Uterus (tissue), 4 donors: ENCODE data around the gene TRMT2B. TPM values are rescaled to one million over a fixed set of nuclear protein-coding genes. Genes with fewer than 3 reads are reported as not detected.

Experiments
- DNase-seq, 2 donors: peaks; one replicate each; pipeline ENCODE4 v3.0.0-alpha.2; 2019 to 2020
- H3K27ac ChIP-seq, 2 donors: fragments of 200-600 bp; sonication (generic); 1 replicate in 1 of 2; 2 replicates in 1 of 2; pipeline ENCODE4 v1.5.1; 2016 to 2018
- H3K27me3 ChIP-seq, 2 donors: fragments of 200-600 bp; sonication (generic); one replicate each; pipeline ENCODE4 v1.5.1; 2018 to 2019; ENCODE audit warnings: control low read depth in 1 of 2
- H3K36me3 ChIP-seq, 2 donors: fragments of 200-600 bp; sonication (generic); one replicate each; pipeline ENCODE4 v1.5.1; 2019; ENCODE audit warnings: control low read depth in 1 of 2
- H3K4me1 ChIP-seq, 2 donors: fragments of 200-600 bp; sonication (generic); one replicate each; pipeline ENCODE4 v1.5.1; 2018 to 2019; ENCODE audit warnings: control low read depth in 1 of 2
- H3K4me3 ChIP-seq, 2 donors: fragments of 200-600 bp; sonication (generic); 1 replicate in 1 of 2; 2 replicates in 1 of 2; pipeline ENCODE4 v1.5.1; 2018 to 2019; ENCODE audit warnings: mild to moderate bottlenecking in 1 of 2
- H3K9me3 ChIP-seq, 2 donors: fragments of 200-600 bp; sonication (generic); one replicate each; pipeline ENCODE4 v1.5.1; 2019; ENCODE audit warnings: control low read depth in 1 of 2
- CTCF ChIP-seq, 4 experiments: fragments of 200-600 bp in 2 of 4; fragments of 450-650 bp in 2 of 4; sonication (generic) in 2 of 4; IDR thresholded peaks; one replicate each; pipeline ENCODE4 v1.5.1; 2016 to 2019; ENCODE audit warnings: antibody characterized with exemption in 4 of 4, mild to moderate bottlenecking in 2 of 4, moderate library complexity in 1 of 4
- POLR2A ChIP-seq, 2 donors: fragments of 450-650 bp; IDR thresholded peaks; one replicate each; pipeline ENCODE4 v1.6.1; 2016; ENCODE audit warnings: antibody characterized with exemption in 2 of 2, mild to moderate bottlenecking in 1 of 2, moderate library complexity in 1 of 2
- intact Hi-C: fragments of 100-400 bp; cut with DNase I; formaldehyde crosslinking; loops from one replicate; pipeline ENCODE4 v1.15.1; 2023; ENCODE audit warnings: low total_unique reads
- total RNA-seq, 4 donors: library from RNA; depleted of rRNA in 3 of 4; stranded (reverse); fragments of >200 nt in 3 of 4; gene quantifications; one replicate each; pipeline versions ENCODE4 v1.1.0 to v1.2.4, GENCODE V29; 2014 to 2023
- donor health status: DM: yes; HTN: yes; CAD: no.

The TRMT2B gene
- total RNA-seq, 4 donors from 2014 or later = 13.1 to 19.1 (median 16.1) TPM

GRCh38 chrX:101080326-101081124, 28.6 kb upstream of the TRMT2B start:
- no peaks in the 10 kb centered on the region for H3K27me3 ChIP-seq
- no peaks in the 10 kb centered on the region for H3K9me3 ChIP-seq

DNA sequence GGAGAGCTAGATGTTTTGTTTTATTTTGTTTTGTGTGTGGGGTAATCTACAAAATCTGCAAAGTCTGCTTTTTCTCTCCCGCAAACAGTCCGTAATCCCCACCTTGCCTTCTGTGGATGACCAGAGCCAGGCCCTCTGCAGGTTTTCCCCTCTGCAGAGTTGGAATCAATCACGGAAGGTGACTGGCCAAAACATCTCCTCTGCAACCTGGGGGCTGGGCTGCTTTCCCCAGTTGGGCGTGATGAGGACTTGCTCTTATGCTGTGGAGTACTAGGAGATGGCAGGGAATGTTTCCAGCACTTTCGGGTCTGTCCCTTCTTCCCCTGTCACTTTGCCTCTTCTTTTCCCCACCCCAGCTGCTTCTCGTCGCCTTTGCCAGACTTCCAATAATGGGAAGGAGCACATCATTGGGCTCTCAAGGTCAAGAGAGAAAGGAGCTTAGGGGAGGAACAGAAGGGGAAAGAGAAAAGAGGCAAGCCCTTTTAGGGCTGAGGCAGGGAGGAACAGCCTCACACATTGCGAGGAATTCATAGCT, 27.9 kb upstream of the TRMT2B start:
- no peak overlapping the region for H3K27ac ChIP-seq
- no peaks in the 10 kb centered on the region for H3K9me3 ChIP-seq
- H3K4me1 ChIP-seq = no peaks in the 10 kb centered on the region
- no peaks in the 10 kb centered on the region for H3K27me3 ChIP-seq
- intact Hi-C loops = no loop called here
- no peaks in the 10 kb centered on the region for H3K36me3 ChIP-seq
- H3K4me3 ChIP-seq = peak overlapping the region in 1 of 2 donors; percentile 35
- DNase-seq = no peak
- TF ChIP-seq CTCF (IDR thresholded peaks at IDR 0.05) (no peak), POLR2A (IDR thresholded peaks at IDR 0.05) (no peak)

More at GRCh38 chrX:101080326-101081124, 28.6 kb upstream of the TRMT2B start:
- TF ChIP-seq POLR2A (IDR thresholded peaks at IDR 0.05) = no peak
- TF ChIP-seq CTCF (IDR thresholded peaks at IDR 0.05) = no peak
- Histone ChIP-seq H3K4me1 (no peaks in the 10 kb centered on the region), H3K36me3 (no peaks in the 10 kb centered on the region), H3K4me3 (no peak overlapping the region), H3K27ac (no peak overlapping the region)
- DNase-seq = no peak
- intact Hi-C loops = no loop called here

- H3K36me3 ChIP-seq = no peaks in the 10 kb centered on the region
- TF ChIP-seq CTCF (IDR thresholded peaks at IDR 0.05) = no peak
- H3K4me3 ChIP-seq = peak within 1 kb of the TSS; percentile 21 to 35
- DNase-seq = no peak
- intact Hi-C loops = no loop called here
- H3K27ac ChIP-seq = peak within 1 kb of the TSS in 1 of 2 donors; percentile 42
- H3K27me3 ChIP-seq = no peaks in the 10 kb centered on the region
- H3K9me3 ChIP-seq = no peaks in the 10 kb centered on the region
- no peaks in the 10 kb centered on the region for H3K4me1 ChIP-seq
Measured at GRCh38 chrX:101078716-101079598, 27.0 kb upstream of the TRMT2B start, which contains the start of gene TMEM35A. TSS of gene TMEM35A (plus strand) at chrX:101078879. CDS start at chrX:101079003, 124 bp downstream.

DNA sequence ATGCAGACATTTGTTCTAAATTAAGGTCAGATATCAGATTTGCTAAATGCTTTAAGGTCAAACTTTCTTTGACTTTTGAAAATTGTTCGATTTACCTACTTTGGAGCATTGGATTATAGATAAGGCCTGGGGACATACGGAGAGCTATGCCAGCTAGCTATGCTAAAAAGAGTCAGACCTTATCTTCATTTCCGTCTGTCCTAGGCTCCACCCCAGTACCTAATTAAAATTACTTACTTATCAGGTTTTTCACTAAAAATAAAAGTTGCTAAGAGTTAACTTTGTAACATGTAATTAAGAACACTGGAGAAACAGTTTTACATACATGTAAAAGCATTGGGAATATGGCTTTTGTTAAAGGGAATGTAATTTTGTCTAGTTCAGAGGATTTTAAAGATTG, 19.7 kb upstream of the TRMT2B start:
- no peaks in the 10 kb centered on the region for H3K27me3 ChIP-seq
- no peaks in the 10 kb centered on the region for H3K4me1 ChIP-seq
- intact Hi-C loops = no loop called here
- no peak for TF ChIP-seq CTCF (IDR thresholded peaks at IDR 0.05)
- no peak for TF ChIP-seq POLR2A (IDR thresholded peaks at IDR 0.05)
- no peaks in the 10 kb centered on the region for H3K36me3 ChIP-seq
- no peaks in the 10 kb centered on the region for H3K9me3 ChIP-seq
- no peak overlapping the region for H3K27ac ChIP-seq
- H3K4me3 ChIP-seq = no peak overlapping the region
- no peak for DNase-seq
